ENCODE results near the gene VWA8.

VWA8 gene

DNA sequence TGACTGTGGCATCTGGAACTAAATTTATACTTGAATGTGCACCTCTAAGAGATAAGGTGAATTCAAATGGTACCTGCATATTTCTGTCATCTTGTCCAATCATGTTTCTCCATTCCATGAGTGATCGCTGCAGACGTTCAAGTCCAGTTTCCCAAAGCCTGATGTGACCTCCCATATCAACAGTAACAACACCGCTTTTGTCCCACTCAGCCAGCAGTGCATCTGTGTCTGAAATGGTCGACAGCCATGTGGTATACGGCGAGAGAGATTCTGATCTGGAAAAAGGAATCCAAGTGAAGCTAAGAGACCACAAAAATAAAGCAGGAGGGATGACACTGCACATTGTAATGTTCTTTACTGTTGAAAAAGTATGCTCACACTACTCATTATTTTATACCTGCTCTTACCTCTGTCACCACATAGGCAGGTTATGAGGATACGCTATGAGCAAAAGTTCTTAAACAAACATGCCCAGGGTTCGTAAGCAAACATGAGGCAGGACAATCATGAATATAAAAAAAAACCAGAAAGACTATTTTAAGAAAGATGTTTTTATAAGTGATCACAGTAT is 290.0 kb downstream of the VWA8 start:
- Histone ChIP-seq H3K9me3 (no peaks in the 10 kb centered on the region), H3K4me3 (ENCODE audit: low read depth, low read length) (no peak overlapping the region), H3K27me3 (no peaks in the 10 kb centered on the region), H3K36me3 (peaks cover 12% of the 10 kb centered on the region), H3K4me1 (peaks cover 25% of the 10 kb centered on the region)
- TF ChIP-seq CTCF (IDR thresholded peaks at IDR 0.05; ENCODE audit: low read depth, low read length), result no peak
- peak; percentile 38 for DNase-seq

DNA sequence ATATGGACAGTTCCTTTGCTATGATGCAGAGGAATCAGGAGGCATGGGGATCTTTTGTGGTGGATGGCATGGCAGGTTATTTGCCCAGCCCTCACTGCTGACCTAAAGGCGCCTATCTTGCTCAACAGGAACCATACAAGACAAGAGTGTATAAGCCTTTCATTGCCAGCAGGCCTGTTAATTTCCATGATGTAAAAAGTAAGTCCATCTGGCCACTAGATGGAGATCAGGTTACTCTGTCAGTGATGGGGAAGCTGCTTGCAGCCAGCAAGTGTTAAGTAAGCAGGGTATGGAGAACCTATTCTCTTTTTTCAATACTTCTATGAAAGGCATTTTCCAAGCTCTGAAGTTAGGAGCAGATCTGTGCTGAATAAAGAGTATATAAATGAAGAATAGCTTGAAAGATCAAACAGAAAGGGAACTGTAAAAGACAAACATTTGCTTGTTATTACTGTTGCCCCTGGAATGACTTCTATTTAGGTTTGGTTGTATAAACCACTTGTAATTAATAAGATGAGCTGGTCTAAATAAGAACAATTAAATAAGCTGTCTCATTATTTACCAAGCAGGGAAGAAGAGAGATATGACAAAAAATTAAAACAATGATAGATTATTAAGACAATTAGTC is 292.7 kb downstream of the VWA8 start:
- DNase-seq, result peak; percentile 63
- no peaks in the 10 kb centered on the region for H3K9me3 ChIP-seq
- no peaks in the 10 kb centered on the region for H3K27me3 ChIP-seq
- H3K4me3 ChIP-seq (ENCODE audit: low read depth, low read length), result no peak overlapping the region
- H3K36me3 ChIP-seq, result peaks cover 7% of the 10 kb centered on the region
- TF ChIP-seq CTCF (IDR thresholded peaks at IDR 0.05; ENCODE audit: low read depth, low read length), result peak; percentile 88
- peaks cover 25% of the 10 kb centered on the region for H3K4me1 ChIP-seq

- Histone ChIP-seq H3K4me3 (ENCODE audit: low read depth, low read length) (no peak overlapping the region), H3K36me3 (peaks cover 7% of the 10 kb centered on the region), H3K27me3 (no peaks in the 10 kb centered on the region), H3K4me1 (peaks cover 22% of the 10 kb centered on the region), H3K9me3 (no peaks in the 10 kb centered on the region)
- no peak for TF ChIP-seq CTCF (IDR thresholded peaks at IDR 0.05; ENCODE audit: low read depth, low read length)
- no peak for DNase-seq
Measured at GRCh38 chr13:41666644-41667043, 294.3 kb downstream of the VWA8 start.

DNA sequence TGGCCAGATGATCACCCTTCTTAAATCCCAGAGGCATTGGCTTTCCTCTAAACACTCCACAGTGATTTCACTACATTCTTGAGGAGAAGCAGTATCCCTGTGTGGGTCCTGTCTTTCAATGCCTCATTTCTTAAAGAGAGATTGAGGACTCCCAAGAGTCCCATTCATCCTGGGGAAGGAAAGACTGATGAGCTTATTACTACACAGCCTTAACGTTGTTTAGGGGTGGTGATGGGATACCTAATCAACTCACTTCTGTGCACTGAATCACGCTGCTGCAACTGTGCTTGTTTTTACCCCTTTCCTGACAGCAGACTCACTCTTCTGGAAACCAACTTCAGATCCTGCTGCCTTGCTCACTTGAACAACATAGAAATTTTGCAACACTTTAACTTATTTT is 300.5 kb downstream of the VWA8 start:
- Histone ChIP-seq H3K27me3 (no peaks in the 10 kb centered on the region), H3K4me3 (ENCODE audit: low read depth, low read length) (no peak overlapping the region), H3K36me3 (no peaks in the 10 kb centered on the region; the same call in 1 of the 2 replicates), H3K9me3 (no peaks in the 10 kb centered on the region), H3K4me1 (no peaks in the 10 kb centered on the region)
- no peak for TF ChIP-seq CTCF (IDR thresholded peaks at IDR 0.05; ENCODE audit: low read depth, low read length)
- no peak for DNase-seq

DNA sequence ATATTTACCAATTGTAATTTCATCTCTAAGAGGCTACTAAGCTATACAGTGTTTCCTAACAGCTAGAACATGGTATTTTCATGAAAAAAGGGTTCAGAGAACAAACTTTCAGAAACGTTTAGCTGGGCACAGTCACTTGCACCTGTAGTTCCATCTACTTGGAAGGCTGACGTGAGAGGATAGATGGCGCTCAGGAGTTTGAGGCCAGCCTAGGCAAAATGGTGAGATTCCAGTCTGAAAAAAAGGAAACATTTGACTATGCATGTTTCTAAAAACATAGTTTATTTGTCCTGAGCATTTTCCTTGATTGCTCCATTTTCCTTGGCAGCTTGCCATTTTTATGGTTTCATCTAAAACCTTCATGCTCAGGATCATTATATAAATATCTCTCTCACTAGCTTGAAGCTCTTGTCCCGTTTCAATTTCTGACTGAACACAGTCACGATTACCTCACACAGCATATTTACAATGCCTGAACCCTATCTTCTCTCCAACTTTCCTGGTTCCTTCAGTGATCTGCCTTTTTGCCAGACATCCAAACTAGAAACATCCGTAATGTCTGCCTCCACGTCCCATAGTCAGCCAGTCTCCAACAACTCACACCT is 302.8 kb downstream of the VWA8 start:
- no peak overlapping the region for H3K4me3 ChIP-seq (ENCODE audit: low read depth, low read length)
- no peak for DNase-seq
- no peak for TF ChIP-seq CTCF (IDR thresholded peaks at IDR 0.05; ENCODE audit: low read depth, low read length)
- no peaks in the 10 kb centered on the region for H3K4me1 ChIP-seq
- no peaks in the 10 kb centered on the region for H3K9me3 ChIP-seq
- H3K27me3 ChIP-seq, result no peaks in the 10 kb centered on the region
- H3K36me3 ChIP-seq, result no peaks in the 10 kb centered on the region; the same call in 1 of the 2 replicates

DNA sequence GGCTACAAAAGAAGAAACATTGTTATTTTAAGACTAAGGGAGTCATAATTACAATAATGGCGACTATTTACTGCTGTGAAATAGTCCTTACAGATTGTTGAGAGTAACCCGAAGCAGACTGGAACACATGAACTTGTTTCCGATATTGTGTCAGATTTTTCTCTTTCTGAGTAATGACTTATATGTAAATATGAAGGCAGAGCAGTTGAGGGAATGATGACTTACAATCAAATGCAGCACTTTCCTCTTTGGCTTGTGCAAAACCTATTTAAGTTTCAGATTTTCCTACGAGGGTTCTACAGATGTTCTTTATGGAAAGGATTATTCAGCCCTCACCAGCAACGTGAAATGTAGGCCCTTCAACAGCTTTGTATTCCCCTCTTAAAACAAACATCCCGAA is 304.9 kb downstream of the VWA8 start:
- Histone ChIP-seq H3K27me3 (no peaks in the 10 kb centered on the region), H3K4me3 (ENCODE audit: low read depth, low read length) (no peak overlapping the region), H3K9me3 (no peaks in the 10 kb centered on the region), H3K4me1 (no peaks in the 10 kb centered on the region), H3K36me3 (no peaks in the 10 kb centered on the region)
- no peak for DNase-seq
- TF ChIP-seq CTCF (IDR thresholded peaks at IDR 0.05; ENCODE audit: low read depth, low read length), result no peak
